SK-N-MC (cell line): ENCODE data around the gene PEDS1.
"Not testable (repeated sequence)": the region's sequence is repeated elsewhere in the genome, so short reads cannot be mapped to it uniquely, and the experiment has no call there.

Experiments
- DNase-seq: peaks from one replicate; pipeline ENCODE4 v3.0.0-alpha.2; 2011; ENCODE audit warnings: low read depth, low spot score
- H3K27ac ChIP-seq: fragments of 200-600 bp; sonication (generic); 2 replicates; pipeline ENCODE4 v1.5.1; 2016; ENCODE audit warnings: mixed run types
- H3K36me3 ChIP-seq: fragments of 200-600 bp; sonication (generic); 2 replicates; pipeline ENCODE4 v1.6.1; 2017; ENCODE audit warnings: antibody characterized with exemption, low read length, mixed read lengths; ENCODE audit not compliant: insufficient read depth
- H3K4me3 ChIP-seq: fragments of 200-600 bp; sonication (generic); 2 replicates; pipeline ENCODE4 v1.5.1; 2016
- H3K9ac ChIP-seq: fragments of 200-600 bp; sonication (generic); 2 replicates; pipeline ENCODE4 v1.8.0; 2017; ENCODE audit warnings: mixed run types, mixed read lengths; ENCODE audit not compliant: insufficient read length
- H3K9me3 ChIP-seq: fragments of 200-600 bp; sonication (generic); 2 replicates; pipeline ENCODE4 v1.6.1; 2017; ENCODE audit warnings: low read depth, mild to moderate bottlenecking, antibody characterized with exemption, low read length, moderate library complexity, mixed read lengths
- EZH2 ChIP-seq: fragments of 200-600 bp; sonication (generic); IDR thresholded peaks from one replicate; pipeline ENCODE4 v1.6.1; 2017; ENCODE audit warnings: antibody characterized with exemption
- FOXP2 ChIP-seq: optimal IDR thresholded peaks from 2 replicates; pipeline ENCODE3; 2011; ENCODE audit warnings: mild to moderate bottlenecking, moderate library complexity; ENCODE audit not compliant: insufficient read depth; ENCODE audit errors: extremely low read length, control extremely low read depth
- POLR2AphosphoS5 ChIP-seq: IDR thresholded peaks from 2 replicates; pipeline ENCODE4 v1.6.1; 2012; ENCODE audit warnings: mild to moderate bottlenecking, low read depth, low read length, borderline replicate concordance

The PEDS1 gene

GRCh38 chr20:50174456-50174855 lies 20.9 kb upstream of the PEDS1 start:
- Histone ChIP-seq H3K27ac (no peak overlapping the region), H3K4me3 (no peak overlapping the region), H3K36me3 (no peaks in the 10 kb centered on the region), H3K9ac (no peak overlapping the region), H3K9me3 (no peaks in the 10 kb centered on the region)
- DNase-seq = no peak
- no peak for TF ChIP-seq POLR2AphosphoS5
- no peak for TF ChIP-seq EZH2
- TF ChIP-seq FOXP2 = no peak

- TF ChIP-seq POLR2AphosphoS5 (no peak), EZH2 (no peak), FOXP2 (no peak)
- no peaks in the 10 kb centered on the region for H3K9me3 ChIP-seq
- DNase-seq = no peak
- no peaks in the 10 kb centered on the region for H3K36me3 ChIP-seq
- no peak overlapping the region for H3K4me3 ChIP-seq
- no peak overlapping the region for H3K27ac ChIP-seq
- H3K9ac ChIP-seq = no peak overlapping the region
These were observed 19.0 kb upstream of the PEDS1 start for GRCh38 chr20:50172347-50173013.

GRCh38 chr20:50170549-50171220 lies 17.2 kb upstream of the PEDS1 start:
- no peaks in the 10 kb centered on the region for H3K9me3 ChIP-seq
- no peak overlapping the region for H3K4me3 ChIP-seq
- DNase-seq = no peak
- TF ChIP-seq FOXP2 (no peak), EZH2 (no peak), POLR2AphosphoS5 (no peak)
- no peak overlapping the region for H3K9ac ChIP-seq
- H3K36me3 ChIP-seq = no peaks in the 10 kb centered on the region
- no peak overlapping the region for H3K27ac ChIP-seq

- H3K4me3 ChIP-seq = no peak overlapping the region
- H3K27ac ChIP-seq = no peak overlapping the region
- H3K9ac ChIP-seq = no peak overlapping the region
- no peaks in the 10 kb centered on the region for H3K9me3 ChIP-seq
- no peaks in the 10 kb centered on the region for H3K36me3 ChIP-seq
- no peak for DNase-seq
- no peak for TF ChIP-seq EZH2
- no peak for TF ChIP-seq FOXP2
These were observed 15.9 kb upstream of the PEDS1 start for GRCh38 chr20:50169329-50169823.

- peak; percentile 90 for TF ChIP-seq POLR2AphosphoS5
- peak; percentile 98 for TF ChIP-seq FOXP2
- TF ChIP-seq EZH2 = no peak
- Histone ChIP-seq H3K27ac (peak overlapping the region; percentile 96), H3K9ac (peak overlapping the region; percentile 74), H3K36me3 (no peaks in the 10 kb centered on the region), H3K9me3 (no peaks in the 10 kb centered on the region), H3K4me3 (peak overlapping the region; percentile 75)
- DNase-seq = peak; percentile 99
These were observed 12.4 kb upstream of the PEDS1 start for GRCh38 chr20:50165684-50166554.

GRCh38 chr20:50163570-50164317 lies 10.2 kb upstream of the PEDS1 start:
- no peak for TF ChIP-seq EZH2
- no peak for TF ChIP-seq FOXP2
- no peak for TF ChIP-seq POLR2AphosphoS5
- H3K9me3 ChIP-seq = no peaks in the 10 kb centered on the region
- H3K27ac ChIP-seq = peak overlapping the region; percentile 85
- H3K4me3 ChIP-seq = no peak overlapping the region
- no peak overlapping the region for H3K9ac ChIP-seq
- DNase-seq = no peak
- H3K36me3 ChIP-seq = no peaks in the 10 kb centered on the region

GRCh38 chr20:50161494-50161893 lies 8.0 kb upstream of the PEDS1 start:
- not testable (repeated sequence) for H3K9ac ChIP-seq, H3K4me3 ChIP-seq, H3K27ac ChIP-seq, H3K9me3 ChIP-seq, H3K36me3 ChIP-seq, DNase-seq

GRCh38 chr20:50153153-50153499 lies 397 bp downstream of the PEDS1 start:
- Histone ChIP-seq H3K4me3 (peak overlapping the region; percentile 84), H3K36me3 (peaks cover 3% of the 10 kb centered on the region; the same call in 1 of the 2 replicates), H3K27ac (peak overlapping the region; percentile 42; the same call in 1 of the 2 replicates), H3K9me3 (no peaks in the 10 kb centered on the region), H3K9ac (peak overlapping the region; percentile 85)
- TF ChIP-seq EZH2 (no peak), FOXP2 (no peak), POLR2AphosphoS5 (no peak)
- DNase-seq = no peak
